PFSK-1 (cell line): ENCODE measurements around the gene CHD5.

ENCODE experiments used
- FOXP2 ChIP-seq: optimal IDR thresholded peaks from 2 replicates; pipeline ENCODE3; 2011; ENCODE audit warnings: borderline replicate concordance, control low read depth, inconsistent platforms; ENCODE audit not compliant: insufficient read depth; ENCODE audit errors: extremely low read length, extremely low read depth
- POLR2AphosphoS5 ChIP-seq: IDR thresholded peaks from 2 replicates; pipeline ENCODE4 v1.6.1; 2012; ENCODE audit warnings: low read depth, mild to moderate bottlenecking, control low read depth, low read length, moderate library complexity
- REST ChIP-seq, 2 experiments: IDR thresholded peaks; 2 replicates each; pipeline versions ENCODE4 v1.6.1 to v1.8.0; 2011 to 2012; ENCODE audit warnings: low read depth in 2 of 2, low read length in 2 of 2, control low read depth in 1 of 2, inconsistent platforms in 1 of 2, mild to moderate bottlenecking in 1 of 2, moderate library complexity in 1 of 2; ENCODE audit not compliant: insufficient read depth in 1 of 2
- SIN3A ChIP-seq: IDR thresholded peaks from 2 replicates; pipeline ENCODE4 v1.6.1; 2012; ENCODE audit warnings: mild to moderate bottlenecking, low read length, moderate library complexity, borderline replicate concordance; ENCODE audit not compliant: insufficient read depth
- TAF1 ChIP-seq: IDR thresholded peaks from 2 replicates; pipeline ENCODE4 v1.6.1; 2012; ENCODE audit warnings: low read length, control low read depth, borderline replicate concordance; ENCODE audit not compliant: insufficient read depth

The CHD5 gene

GRCh38 chr1:6077506-6077905, 102.6 kb downstream of the CHD5 start:
- no peak for TF ChIP-seq REST (IDR thresholded peaks at IDR 0.05; ENCODE audit: insufficient read depth in 1 of 2, low read depth in 2 of 2, low read length in 2 of 2)
- no peak for TF ChIP-seq SIN3A
- TF ChIP-seq POLR2AphosphoS5 = no peak
- no peak for TF ChIP-seq FOXP2
- no peak for TF ChIP-seq TAF1

- TF ChIP-seq FOXP2 = no peak
- TF ChIP-seq REST (IDR thresholded peaks at IDR 0.05; ENCODE audit: insufficient read depth in 1 of 2, low read depth in 2 of 2, low read length in 2 of 2) = no peak
- no peak for TF ChIP-seq TAF1
- TF ChIP-seq SIN3A = no peak
- no peak for TF ChIP-seq POLR2AphosphoS5
These were observed 104.4 kb downstream of the CHD5 start for GRCh38 chr1:6075748-6076147.

GRCh38 chr1:6074192-6074901, 105.8 kb downstream of the CHD5 start:
- no peak for TF ChIP-seq TAF1
- TF ChIP-seq REST (IDR thresholded peaks at IDR 0.05; ENCODE audit: insufficient read depth in 1 of 2, low read depth in 2 of 2, low read length in 2 of 2) = no peak
- no peak for TF ChIP-seq FOXP2
- no peak for TF ChIP-seq SIN3A
- TF ChIP-seq POLR2AphosphoS5 = no peak

GRCh38 chr1:6073480-6074053, 106.6 kb downstream of the CHD5 start:
- TF ChIP-seq REST (IDR thresholded peaks at IDR 0.05; ENCODE audit: insufficient read depth in 1 of 2, low read depth in 2 of 2, low read length in 2 of 2) (no peak), SIN3A (no peak), TAF1 (no peak), POLR2AphosphoS5 (no peak), FOXP2 (no peak)
